Mononuclear cell (primary cell): Measurements from ENCODE around the gene SP9. TPM values are rescaled to one million over a fixed set of nuclear protein-coding genes. Genes with fewer than 3 reads are reported as not detected.

Source experiments
- H3K27me3 ChIP-seq: 2 replicates; pipeline ENCODE4 v1.6.0; 2011; ENCODE audit warnings: low read length, control low read depth; ENCODE audit not compliant: insufficient read depth
- H3K4me1 ChIP-seq: 2 replicates; pipeline ENCODE4 v1.5.1; 2011; ENCODE audit warnings: mild to moderate bottlenecking, low read length, control low read depth; ENCODE audit not compliant: insufficient read depth
- H3K4me3 ChIP-seq: 2 replicates; pipeline ENCODE4 v1.5.1; 2011; ENCODE audit warnings: mild to moderate bottlenecking, low read length, moderate library complexity
- H3K9me3 ChIP-seq: 2 replicates; pipeline ENCODE4 v1.5.1; 2011; ENCODE audit warnings: low read depth, mild to moderate bottlenecking, control low read depth, low read length
- total RNA-seq: library from RNA; depleted of rRNA; stranded (reverse); fragments of >200 nt; gene quantifications from one replicate; pipeline ENCODE4 v1.2.3, GENCODE V29; 2012

Gene SP9
- total RNA-seq, 1 donor = not detected

GRCh38 chr2:174328961-174329715 lies 5.6 kb upstream of the SP9 start:
- Histone ChIP-seq H3K9me3 (no peaks in the 10 kb centered on the region), H3K27me3 (peaks cover 94% of the 10 kb centered on the region), H3K4me1 (peaks cover 43% of the 10 kb centered on the region), H3K4me3 (no peak overlapping the region)

- no peak overlapping the region for H3K4me3 ChIP-seq
- peaks cover 57% of the 10 kb centered on the region for H3K4me1 ChIP-seq
- H3K9me3 ChIP-seq = no peaks in the 10 kb centered on the region
- H3K27me3 ChIP-seq = peaks cover 95% of the 10 kb centered on the region
These were observed 3.7 kb upstream of the SP9 start for GRCh38 chr2:174330945-174331594.

GRCh38 chr2:174331595-174332216 lies 3.0 kb upstream of the SP9 start:
- no peaks in the 10 kb centered on the region for H3K9me3 ChIP-seq
- peaks cover 97% of the 10 kb centered on the region for H3K27me3 ChIP-seq
- peaks cover 58% of the 10 kb centered on the region for H3K4me1 ChIP-seq
- no peak overlapping the region for H3K4me3 ChIP-seq

- H3K4me1 ChIP-seq = peaks cover 56% of the 10 kb centered on the region
- no peak overlapping the region for H3K4me3 ChIP-seq
- H3K9me3 ChIP-seq = no peaks in the 10 kb centered on the region
- peaks cover 92% of the 10 kb centered on the region for H3K27me3 ChIP-seq
These were observed 2.4 kb upstream of the SP9 start for GRCh38 chr2:174332217-174332963.

- peaks cover 92% of the 10 kb centered on the region for H3K27me3 ChIP-seq
- peaks cover 56% of the 10 kb centered on the region for H3K4me1 ChIP-seq
- no peak overlapping the region for H3K4me3 ChIP-seq
- no peaks in the 10 kb centered on the region for H3K9me3 ChIP-seq
These were observed 1.8 kb upstream of the SP9 start for GRCh38 chr2:174333017-174333371.

GRCh38 chr2:174333372-174334277 lies 1.1 kb upstream of the SP9 start:
- H3K4me3 ChIP-seq = no peak overlapping the region
- no peaks in the 10 kb centered on the region for H3K9me3 ChIP-seq
- H3K27me3 ChIP-seq = peaks cover 94% of the 10 kb centered on the region
- peaks cover 53% of the 10 kb centered on the region for H3K4me1 ChIP-seq

GRCh38 chr2:174334278-174334715 lies 457 bp upstream of the SP9 start:
- Histone ChIP-seq H3K27me3 (peaks cover 94% of the 10 kb centered on the region), H3K9me3 (no peaks in the 10 kb centered on the region), H3K4me3 (no peak overlapping the region), H3K4me1 (peaks cover 48% of the 10 kb centered on the region)

GRCh38 chr2:174335254-174335987 lies 667 bp downstream of the SP9 start:
- Histone ChIP-seq H3K27me3 (peaks cover 94% of the 10 kb centered on the region), H3K9me3 (no peaks in the 10 kb centered on the region), H3K4me1 (peaks cover 55% of the 10 kb centered on the region), H3K4me3 (no peak overlapping the region)

GRCh38 chr2:174335988-174336500 lies 1.3 kb downstream of the SP9 start:
- Histone ChIP-seq H3K4me1 (peaks cover 61% of the 10 kb centered on the region), H3K4me3 (no peak overlapping the region), H3K27me3 (peaks cover 94% of the 10 kb centered on the region), H3K9me3 (no peaks in the 10 kb centered on the region)

GRCh38 chr2:174336501-174337336 lies 2.0 kb downstream of the SP9 start:
- Histone ChIP-seq H3K4me3 (no peak overlapping the region), H3K4me1 (peaks cover 65% of the 10 kb centered on the region), H3K27me3 (peaks cover 94% of the 10 kb centered on the region), H3K9me3 (no peaks in the 10 kb centered on the region)

GRCh38 chr2:174337337-174338146 lies 2.8 kb downstream of the SP9 start:
- H3K9me3 ChIP-seq = no peaks in the 10 kb centered on the region
- no peak overlapping the region for H3K4me3 ChIP-seq

GRCh38 chr2:174338147-174338605 lies 3.4 kb downstream of the SP9 start:
- Histone ChIP-seq H3K4me3 (no peak overlapping the region), H3K9me3 (no peaks in the 10 kb centered on the region), H3K27me3 (peaks cover 94% of the 10 kb centered on the region)

More at GRCh38 chr2:174337337-174338146, 2.8 kb downstream of the SP9 start:
- Histone ChIP-seq H3K27me3 (peaks cover 94% of the 10 kb centered on the region), H3K4me1 (peaks cover 73% of the 10 kb centered on the region)

More at GRCh38 chr2:174338147-174338605, 3.4 kb downstream of the SP9 start:
- H3K4me1 ChIP-seq = peaks cover 75% of the 10 kb centered on the region
